Type B pancreatic cell (in vitro differentiated cells): ENCODE results near the gene EIF4H. TPM values are rescaled to one million over a fixed set of nuclear protein-coding genes. Genes with fewer than 3 reads are reported as not detected.

ENCODE experiments used
- DNase-seq: peaks from one replicate; pipeline ENCODE4 v3.0.0; 2021; ENCODE audit warnings: mixed read lengths; ENCODE audit not compliant: unreplicated experiment; ENCODE audit errors: extremely low spot score
- H3K27ac Mint-ChIP-seq: 2 replicates; pipeline ENCODE4 v1.8.0; 2021; ENCODE audit warnings: mild to moderate bottlenecking, mixed read lengths
- H3K27me3 Mint-ChIP-seq: 2 replicates; pipeline ENCODE4 v1.8.0; 2021; ENCODE audit warnings: mixed read lengths
- H3K36me3 Mint-ChIP-seq: 2 replicates; pipeline ENCODE4 v1.8.0; 2021; ENCODE audit warnings: mixed read lengths
- H3K4me1 Mint-ChIP-seq: one replicate; pipeline ENCODE4 v1.8.0; 2021; ENCODE audit warnings: mixed read lengths; ENCODE audit not compliant: unreplicated experiment
- H3K4me3 Mint-ChIP-seq: 2 replicates; pipeline ENCODE4 v1.8.0; 2021; ENCODE audit warnings: mild to moderate bottlenecking, mixed read lengths
- H3K9me3 Mint-ChIP-seq: 2 replicates; pipeline ENCODE4 v1.8.0; 2021; ENCODE audit warnings: mixed read lengths
- long read RNA-seq: library from polyadenylated mRNA; unstranded; transcript quantifications from one replicate; pipeline ENCODE4 v2.0.0, GENCODE V29; 2020
- total RNA-seq: library from RNA; stranded (reverse); gene quantifications from 2 replicates; pipeline ENCODE4 v1.2.1, GENCODE V29; 2021; ENCODE audit warnings: low replicate concordance
- TF ChIP-seq, protein P1 (sequence below): fragments of 200-600 bp; sonication (generic); conservative IDR thresholded peaks from 2 replicates; pipeline ENCODE4 v1.5.0; 2021; ENCODE audit warnings: antibody characterized with exemption, mild to moderate bottlenecking

EIF4H gene
- total RNA-seq = 250 and 251 TPM in 2 replicates
- long read RNA-seq, transcript EIF4H-202 (6 exons, 2,503 nt) = major isoform, 630 of 729 reads
- long read RNA-seq, transcript EIF4H-201 (7 exons, 2,679 nt) = minor isoform, 20 of 729 reads
- long read RNA-seq, partial matches to known transcripts = 68 of 729 reads
- long read RNA-seq, other reads (novel, unspliced or antisense) = 11 of 729 reads

DNA sequence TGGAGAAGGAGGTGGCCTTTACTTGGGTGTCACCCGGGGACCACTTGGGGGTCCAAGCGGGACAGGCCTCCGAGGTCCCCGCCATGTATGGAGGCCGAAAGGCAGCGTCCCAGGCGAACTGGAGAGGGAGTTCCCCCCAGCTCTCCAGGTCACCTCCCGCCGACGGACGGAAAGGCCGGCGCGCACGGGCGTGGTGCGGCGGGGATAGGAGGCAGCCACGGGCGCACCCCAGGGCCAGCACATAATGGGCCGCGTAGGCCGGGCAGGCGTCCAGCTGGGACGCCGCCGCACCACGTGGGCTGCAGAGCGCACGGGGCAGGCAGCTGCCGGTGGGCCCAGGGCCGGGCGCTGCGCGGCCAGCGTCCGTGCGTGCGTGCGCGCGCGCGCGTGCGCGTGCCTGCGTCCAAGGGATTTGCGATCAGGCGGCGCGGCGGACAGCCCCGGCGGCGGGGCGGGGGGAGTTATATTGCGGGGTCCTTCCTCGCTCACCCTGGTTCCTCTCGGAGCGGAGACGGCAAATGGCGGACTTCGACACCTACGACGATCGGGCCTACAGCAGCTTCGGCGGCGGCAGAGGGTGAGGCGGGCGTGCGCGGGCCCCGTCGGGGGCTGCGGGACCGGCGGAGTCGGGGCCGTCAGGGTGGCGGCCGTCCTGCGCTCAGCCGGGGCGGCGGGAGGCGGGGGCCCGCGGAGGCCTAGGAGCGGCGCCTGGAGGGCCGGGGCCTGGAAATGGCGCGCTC lies at the start of gene EIF4H:
EIF4H (plus strand) TSS at position 491 of the 740 bp plus-strand sequence; CDS start at position 519, 28 bp downstream.
- Mint-ChIP-seq H3K4me1 (peaks cover 29% of the 10 kb centered on the region), H3K9me3 (no peaks in the 10 kb centered on the region), H3K36me3 (peaks cover 14% of the 10 kb centered on the region), H3K4me3 (peak within 1 kb of the TSS; percentile 90), H3K27ac (peak within 1 kb of the TSS; percentile 96), H3K27me3 (no peaks in the 10 kb centered on the region)
- peak; percentile 98 for DNase-seq
- TF ChIP-seq, protein P1, sequence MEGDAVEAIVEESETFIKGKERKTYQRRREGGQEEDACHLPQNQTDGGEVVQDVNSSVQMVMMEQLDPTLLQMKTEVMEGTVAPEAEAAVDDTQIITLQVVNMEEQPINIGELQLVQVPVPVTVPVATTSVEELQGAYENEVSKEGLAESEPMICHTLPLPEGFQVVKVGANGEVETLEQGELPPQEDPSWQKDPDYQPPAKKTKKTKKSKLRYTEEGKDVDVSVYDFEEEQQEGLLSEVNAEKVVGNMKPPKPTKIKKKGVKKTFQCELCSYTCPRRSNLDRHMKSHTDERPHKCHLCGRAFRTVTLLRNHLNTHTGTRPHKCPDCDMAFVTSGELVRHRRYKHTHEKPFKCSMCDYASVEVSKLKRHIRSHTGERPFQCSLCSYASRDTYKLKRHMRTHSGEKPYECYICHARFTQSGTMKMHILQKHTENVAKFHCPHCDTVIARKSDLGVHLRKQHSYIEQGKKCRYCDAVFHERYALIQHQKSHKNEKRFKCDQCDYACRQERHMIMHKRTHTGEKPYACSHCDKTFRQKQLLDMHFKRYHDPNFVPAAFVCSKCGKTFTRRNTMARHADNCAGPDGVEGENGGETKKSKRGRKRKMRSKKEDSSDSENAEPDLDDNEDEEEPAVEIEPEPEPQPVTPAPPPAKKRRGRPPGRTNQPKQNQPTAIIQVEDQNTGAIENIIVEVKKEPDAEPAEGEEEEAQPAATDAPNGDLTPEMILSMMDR = no peak

DNA sequence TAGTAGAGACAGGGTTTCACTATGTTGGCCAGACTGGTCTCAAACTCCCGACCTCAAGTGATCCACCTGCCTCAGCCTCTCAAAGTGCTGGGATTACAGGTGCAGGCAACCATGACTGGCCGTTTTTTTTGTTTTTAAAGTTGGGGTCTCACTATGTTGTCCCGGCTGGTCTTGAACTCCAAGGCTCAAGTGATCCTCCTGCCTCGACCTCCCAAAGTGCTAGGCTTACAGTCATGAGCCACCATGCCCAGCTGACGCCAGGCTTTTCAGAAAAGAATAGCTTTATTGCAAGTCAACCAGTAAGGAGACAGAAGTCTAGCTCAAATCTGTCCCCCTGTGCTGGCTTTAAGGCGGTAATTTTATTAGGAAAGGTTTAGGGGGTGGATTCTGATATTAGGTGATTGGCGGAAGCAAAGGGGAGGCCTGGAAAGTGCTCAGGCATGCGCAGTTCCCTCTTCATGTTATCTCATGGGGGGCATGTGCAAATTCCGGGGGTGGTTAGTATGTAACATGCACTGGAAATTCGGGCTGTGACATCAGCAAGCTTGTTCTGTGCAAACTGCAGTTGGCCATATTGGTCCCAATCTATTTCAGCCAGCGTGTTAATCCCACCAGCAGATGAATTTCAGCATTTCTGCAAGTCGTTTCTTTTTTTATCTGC lies 47.8 kb upstream of the EIF4H start:
- no peaks in the 10 kb centered on the region for H3K9me3 Mint-ChIP-seq
- no peaks in the 10 kb centered on the region for H3K27me3 Mint-ChIP-seq
- TF ChIP-seq, protein P1 = no peak
- no peak for DNase-seq
- H3K27ac Mint-ChIP-seq = no peak overlapping the region
- no peak overlapping the region for H3K4me3 Mint-ChIP-seq
- H3K4me1 Mint-ChIP-seq = no peaks in the 10 kb centered on the region
- no peaks in the 10 kb centered on the region for H3K36me3 Mint-ChIP-seq

DNA sequence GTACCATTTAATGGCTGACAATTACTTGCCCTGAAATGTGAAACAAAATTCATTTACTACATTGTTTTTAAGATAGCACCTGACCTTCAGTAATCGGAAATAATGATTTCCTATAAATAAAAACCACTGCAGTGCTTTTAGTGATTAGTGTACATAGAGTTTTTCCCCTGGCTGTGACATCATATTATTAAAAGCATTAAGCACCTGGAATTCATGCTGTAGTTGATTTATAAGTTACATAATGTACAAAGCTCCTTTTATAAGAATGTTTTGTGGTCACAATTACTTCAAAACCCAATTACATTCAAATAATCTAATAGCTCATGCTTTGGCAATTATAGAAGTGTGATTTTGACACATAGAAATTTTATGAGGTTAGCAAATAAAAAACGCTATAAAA lies 44.3 kb upstream of the EIF4H start:
- Mint-ChIP-seq H3K4me3 (no peak overlapping the region), H3K36me3 (no peaks in the 10 kb centered on the region), H3K27ac (no peak overlapping the region), H3K4me1 (no peaks in the 10 kb centered on the region), H3K9me3 (no peaks in the 10 kb centered on the region), H3K27me3 (no peaks in the 10 kb centered on the region)
- DNase-seq = no peak
- TF ChIP-seq, protein P1 = no peak

DNA sequence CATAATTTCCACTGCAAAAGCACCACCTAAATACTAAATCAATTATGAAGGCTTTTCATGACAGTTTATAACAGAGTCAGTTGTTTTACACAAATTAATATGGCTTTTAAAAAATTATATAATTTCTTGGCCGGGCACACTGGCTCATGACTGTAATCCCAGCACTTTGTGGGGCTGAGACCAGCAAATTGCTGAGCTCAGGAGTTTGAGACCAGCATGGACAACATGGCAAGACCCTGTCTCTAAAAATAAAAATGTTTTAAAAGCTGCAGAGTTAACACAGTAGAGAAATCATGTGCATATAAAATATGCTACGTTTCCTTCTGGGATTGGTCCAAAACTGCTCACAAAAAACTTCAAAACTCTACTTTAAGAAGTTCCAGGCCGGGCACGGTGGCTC lies 43.6 kb upstream of the EIF4H start:
- TF ChIP-seq, protein P1 = no peak
- no peak for DNase-seq
- H3K27ac Mint-ChIP-seq = no peak overlapping the region
- H3K4me1 Mint-ChIP-seq = no peaks in the 10 kb centered on the region
- no peak overlapping the region for H3K4me3 Mint-ChIP-seq
- no peaks in the 10 kb centered on the region for H3K27me3 Mint-ChIP-seq
- H3K9me3 Mint-ChIP-seq = no peaks in the 10 kb centered on the region
- H3K36me3 Mint-ChIP-seq = no peaks in the 10 kb centered on the region

DNA sequence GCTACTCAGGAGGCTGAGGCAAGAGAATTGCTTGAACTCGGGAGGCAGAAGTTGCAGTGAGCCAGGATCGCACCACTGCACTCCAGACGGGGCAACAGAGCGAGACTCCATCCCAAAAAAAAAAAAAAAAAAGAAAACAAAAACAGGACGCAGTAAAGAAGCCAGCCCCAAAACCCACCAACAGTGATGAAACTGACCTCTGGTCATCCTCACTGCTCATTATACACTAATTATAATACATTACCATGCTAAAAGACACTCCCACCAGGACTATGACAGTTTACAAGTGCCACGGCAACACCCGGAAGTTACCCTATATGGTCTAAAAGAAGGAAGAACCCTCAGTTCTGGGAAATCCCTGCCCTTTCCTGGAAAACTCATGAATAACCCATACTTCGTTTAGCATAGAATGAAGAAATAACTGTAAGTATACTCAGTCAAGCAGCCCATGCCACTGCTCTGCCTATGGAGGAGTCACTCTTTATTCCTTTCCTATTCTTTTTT lies 40.0 kb upstream of the EIF4H start:
- no peak overlapping the region for H3K4me3 Mint-ChIP-seq
- H3K27ac Mint-ChIP-seq = peak overlapping the region; percentile 96
- H3K9me3 Mint-ChIP-seq = no peaks in the 10 kb centered on the region
- no peaks in the 10 kb centered on the region for H3K27me3 Mint-ChIP-seq
- H3K4me1 Mint-ChIP-seq = no peaks in the 10 kb centered on the region
- DNase-seq = no peak
- TF ChIP-seq, protein P1 = no peak
- no peaks in the 10 kb centered on the region for H3K36me3 Mint-ChIP-seq
